ENCODE measurements around the gene APMAP. TPM values are rescaled to one million over a fixed set of nuclear protein-coding genes. Genes with fewer than 3 reads are reported as not detected.

Gene APMAP
- total and polyA plus RNA-seq, 9 of the 15 experiments (the other 6 are each of a cell fraction or from before 2014, with no cell fraction given), result 6.7 to 18.2 (median 14.4) TPM

DNA sequence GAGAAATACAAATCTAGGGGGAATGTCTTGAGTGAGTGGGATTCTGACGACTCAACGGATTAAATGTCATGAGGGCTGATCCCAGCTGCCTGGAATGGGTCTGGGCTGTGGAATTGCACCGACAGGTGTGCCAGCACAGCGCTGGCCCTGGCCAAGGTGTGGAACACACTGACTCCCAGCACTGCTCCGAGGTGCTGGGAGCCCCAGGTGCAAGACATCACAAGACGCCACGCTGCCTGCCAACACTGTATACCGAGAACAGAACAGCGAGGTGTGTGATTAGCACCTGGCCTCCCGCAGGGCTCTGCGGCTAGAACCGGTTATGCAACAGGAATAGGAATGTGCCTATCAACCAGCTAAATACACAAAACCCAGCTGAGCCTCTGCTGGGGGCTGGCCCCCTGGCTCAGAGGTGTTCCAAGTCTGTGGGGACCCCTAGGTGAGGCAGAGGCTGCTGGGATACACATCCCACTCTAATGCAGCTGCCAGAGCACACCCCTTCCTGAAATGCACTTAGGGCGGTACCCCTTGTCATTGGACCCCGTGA lies 24.8 kb upstream of the APMAP start (continued):
- TF ChIP-seq, protein P1, sequence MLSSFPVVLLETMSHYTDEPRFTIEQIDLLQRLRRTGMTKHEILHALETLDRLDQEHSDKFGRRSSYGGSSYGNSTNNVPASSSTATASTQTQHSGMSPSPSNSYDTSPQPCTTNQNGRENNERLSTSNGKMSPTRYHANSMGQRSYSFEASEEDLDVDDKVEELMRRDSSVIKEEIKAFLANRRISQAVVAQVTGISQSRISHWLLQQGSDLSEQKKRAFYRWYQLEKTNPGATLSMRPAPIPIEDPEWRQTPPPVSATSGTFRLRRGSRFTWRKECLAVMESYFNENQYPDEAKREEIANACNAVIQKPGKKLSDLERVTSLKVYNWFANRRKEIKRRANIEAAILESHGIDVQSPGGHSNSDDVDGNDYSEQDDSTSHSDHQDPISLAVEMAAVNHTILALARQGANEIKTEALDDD (IDR thresholded peaks at IDR 0.05), result no peak
- TF ChIP-seq, protein P2, sequence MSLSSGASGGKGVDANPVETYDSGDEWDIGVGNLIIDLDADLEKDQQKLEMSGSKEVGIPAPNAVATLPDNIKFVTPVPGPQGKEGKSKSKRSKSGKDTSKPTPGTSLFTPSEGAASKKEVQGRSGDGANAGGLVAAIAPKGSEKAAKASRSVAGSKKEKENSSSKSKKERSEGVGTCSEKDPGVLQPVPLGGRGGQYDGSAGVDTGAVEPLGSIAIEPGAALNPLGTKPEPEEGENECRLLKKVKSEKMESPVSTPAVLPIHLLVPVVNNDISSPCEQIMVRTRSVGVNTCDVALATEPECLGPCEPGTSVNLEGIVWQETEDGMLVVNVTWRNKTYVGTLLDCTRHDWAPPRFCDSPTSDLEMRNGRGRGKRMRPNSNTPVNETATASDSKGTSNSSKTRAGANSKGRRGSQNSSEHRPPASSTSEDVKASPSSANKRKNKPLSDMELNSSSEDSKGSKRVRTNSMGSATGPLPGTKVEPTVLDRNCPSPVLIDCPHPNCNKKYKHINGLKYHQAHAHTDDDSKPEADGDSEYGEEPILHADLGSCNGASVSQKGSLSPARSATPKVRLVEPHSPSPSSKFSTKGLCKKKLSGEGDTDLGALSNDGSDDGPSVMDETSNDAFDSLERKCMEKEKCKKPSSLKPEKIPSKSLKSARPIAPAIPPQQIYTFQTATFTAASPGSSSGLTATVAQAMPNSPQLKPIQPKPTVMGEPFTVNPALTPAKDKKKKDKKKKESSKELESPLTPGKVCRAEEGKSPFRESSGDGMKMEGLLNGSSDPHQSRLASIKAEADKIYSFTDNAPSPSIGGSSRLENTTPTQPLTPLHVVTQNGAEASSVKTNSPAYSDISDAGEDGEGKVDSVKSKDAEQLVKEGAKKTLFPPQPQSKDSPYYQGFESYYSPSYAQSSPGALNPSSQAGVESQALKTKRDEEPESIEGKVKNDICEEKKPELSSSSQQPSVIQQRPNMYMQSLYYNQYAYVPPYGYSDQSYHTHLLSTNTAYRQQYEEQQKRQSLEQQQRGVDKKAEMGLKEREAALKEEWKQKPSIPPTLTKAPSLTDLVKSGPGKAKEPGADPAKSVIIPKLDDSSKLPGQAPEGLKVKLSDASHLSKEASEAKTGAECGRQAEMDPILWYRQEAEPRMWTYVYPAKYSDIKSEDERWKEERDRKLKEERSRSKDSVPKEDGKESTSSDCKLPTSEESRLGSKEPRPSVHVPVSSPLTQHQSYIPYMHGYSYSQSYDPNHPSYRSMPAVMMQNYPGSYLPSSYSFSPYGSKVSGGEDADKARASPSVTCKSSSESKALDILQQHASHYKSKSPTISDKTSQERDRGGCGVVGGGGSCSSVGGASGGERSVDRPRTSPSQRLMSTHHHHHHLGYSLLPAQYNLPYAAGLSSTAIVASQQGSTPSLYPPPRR (CRISPR knock-in tag; IDR thresholded peaks at IDR 0.05; ENCODE audit: borderline replicate concordance), result no peak
- TF ChIP-seq MTA3 (IDR thresholded peaks at IDR 0.05; ENCODE audit: borderline replicate concordance) (no peak), IFI16 (CRISPR knock-in tag; IDR thresholded peaks at IDR 0.05) (no peak), RHOXF2B (CRISPR knock-in tag; conservative IDR thresholded peaks at IDR 0.05) (no peak), SAFB (IDR thresholded peaks at IDR 0.05; ENCODE audit: borderline replicate concordance, low read depth, low read length) (no peak), EP300 (IDR thresholded peaks at IDR 0.05; ENCODE audit: low read length) (no peak), NR4A1 (CRISPR knock-in tag; IDR thresholded peaks at IDR 0.05) (no peak), NR4A1 (tag; IDR thresholded peaks at IDR 0.05) (no peak), ELF4 (CRISPR knock-in tag; IDR thresholded peaks at IDR 0.05) (no peak), ESRRB (CRISPR knock-in tag; IDR thresholded peaks at IDR 0.05; ENCODE audit: borderline replicate concordance) (no peak)

All from K562 (cell line).